Amniotic epithelial cell (primary cell): Measurements from ENCODE around the gene PWWP2B.

Experiments
- DNase-seq: peaks from one replicate; pipeline ENCODE4 v3.0.0-alpha.2; 2010; ENCODE audit warnings: low read depth

Gene PWWP2B

DNA sequence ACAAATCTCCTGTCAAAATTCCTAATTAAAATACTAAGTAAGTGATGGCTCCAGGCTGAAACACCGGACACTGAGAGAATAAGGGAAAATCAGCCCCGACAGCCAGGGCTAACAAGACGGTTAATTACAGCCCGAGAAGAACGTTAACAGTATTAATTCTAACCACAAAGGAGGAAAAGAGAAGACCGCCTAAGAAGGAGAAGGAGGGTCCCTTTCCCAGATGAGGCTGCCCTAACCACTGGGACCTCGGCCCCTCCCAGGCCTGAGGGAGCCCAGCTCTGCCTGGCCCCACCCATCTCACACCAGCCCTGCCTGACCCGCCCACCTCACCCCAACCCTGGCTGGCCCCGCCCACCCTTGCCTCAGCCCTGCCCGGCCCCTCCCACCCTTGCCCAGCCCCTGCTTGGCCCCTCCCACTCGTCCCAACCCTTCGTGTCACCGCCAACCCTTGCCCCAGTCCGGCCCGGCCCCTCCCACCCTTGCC is 51.3 kb downstream of the PWWP2B start:
- peak; percentile 67 for DNase-seq

DNA sequence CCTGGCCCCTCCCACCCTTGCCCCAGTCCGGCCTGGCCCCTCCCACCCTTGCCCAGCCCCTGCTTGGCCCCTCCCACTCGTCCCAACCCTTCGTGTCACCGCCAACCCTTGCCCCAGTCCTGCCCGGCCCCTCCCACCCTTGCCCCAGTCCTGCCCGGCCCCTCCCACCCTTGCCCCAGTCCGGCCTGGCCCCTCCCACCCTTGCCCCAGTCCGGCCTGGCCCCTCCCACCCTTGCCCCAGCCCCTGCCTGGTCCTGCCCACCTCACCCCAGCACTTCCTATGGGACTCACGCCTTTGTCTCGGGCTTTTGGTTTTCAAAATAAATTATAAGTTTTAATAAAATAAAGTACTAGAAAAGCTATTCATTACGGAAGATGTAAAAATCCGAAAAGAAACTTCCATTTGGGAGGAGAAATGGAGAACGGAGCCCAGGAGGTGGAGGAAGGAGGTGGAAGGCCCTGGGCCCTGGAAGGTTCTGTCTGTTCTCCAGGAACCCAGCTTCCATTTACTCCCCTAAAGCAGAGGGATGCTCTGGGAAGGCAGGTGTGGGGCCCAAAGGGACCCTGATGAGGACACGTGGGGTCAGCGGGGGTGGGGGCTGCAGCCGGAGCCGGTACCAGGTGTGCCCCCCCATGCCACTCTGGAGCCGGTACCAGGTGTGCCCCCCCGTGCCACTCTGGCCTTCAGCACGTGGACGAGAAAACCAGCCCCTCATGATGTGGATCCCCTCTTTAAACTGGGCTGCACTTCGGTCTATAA is 52.2 kb downstream of the PWWP2B start:
- DNase-seq: peak; percentile 7

DNA sequence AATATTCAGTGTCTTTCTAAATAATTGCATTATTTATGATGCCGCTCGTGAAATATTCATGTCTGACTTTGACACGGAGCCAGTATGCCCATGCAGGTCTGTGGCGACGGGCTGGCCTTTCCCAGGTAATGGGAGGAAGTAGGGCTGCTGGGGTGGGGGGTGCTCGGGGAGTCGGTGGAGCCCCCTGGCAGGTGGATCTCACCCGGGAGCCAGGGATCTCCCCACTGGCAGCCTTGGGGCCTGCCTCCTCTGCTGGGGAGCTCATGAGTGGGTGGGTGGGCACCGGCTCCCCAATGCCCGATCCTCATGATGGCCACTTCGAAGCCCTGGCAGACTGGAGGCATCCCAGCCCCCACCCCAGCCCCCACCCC is 52.8 kb downstream of the PWWP2B start:
- DNase-seq: no peak

DNA sequence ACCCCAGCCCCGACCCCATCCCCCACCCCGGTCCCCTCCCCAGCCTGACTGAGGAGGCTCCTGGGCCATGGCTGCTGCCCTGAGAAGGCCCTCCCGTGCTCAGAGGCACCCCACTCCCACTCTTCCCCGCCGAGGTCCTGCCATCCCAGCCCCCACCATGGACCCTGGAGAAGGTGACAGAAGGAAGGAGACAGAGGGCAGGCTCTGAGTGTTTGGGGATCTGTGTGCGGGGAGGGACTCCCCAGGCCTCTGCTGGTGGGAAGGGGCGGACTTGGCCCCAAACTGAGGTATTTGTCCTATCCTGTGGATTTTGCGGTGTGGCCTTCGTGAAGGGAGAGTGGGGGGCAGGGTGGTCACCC is 53.4 kb downstream of the PWWP2B start:
- no peak for DNase-seq

DNA sequence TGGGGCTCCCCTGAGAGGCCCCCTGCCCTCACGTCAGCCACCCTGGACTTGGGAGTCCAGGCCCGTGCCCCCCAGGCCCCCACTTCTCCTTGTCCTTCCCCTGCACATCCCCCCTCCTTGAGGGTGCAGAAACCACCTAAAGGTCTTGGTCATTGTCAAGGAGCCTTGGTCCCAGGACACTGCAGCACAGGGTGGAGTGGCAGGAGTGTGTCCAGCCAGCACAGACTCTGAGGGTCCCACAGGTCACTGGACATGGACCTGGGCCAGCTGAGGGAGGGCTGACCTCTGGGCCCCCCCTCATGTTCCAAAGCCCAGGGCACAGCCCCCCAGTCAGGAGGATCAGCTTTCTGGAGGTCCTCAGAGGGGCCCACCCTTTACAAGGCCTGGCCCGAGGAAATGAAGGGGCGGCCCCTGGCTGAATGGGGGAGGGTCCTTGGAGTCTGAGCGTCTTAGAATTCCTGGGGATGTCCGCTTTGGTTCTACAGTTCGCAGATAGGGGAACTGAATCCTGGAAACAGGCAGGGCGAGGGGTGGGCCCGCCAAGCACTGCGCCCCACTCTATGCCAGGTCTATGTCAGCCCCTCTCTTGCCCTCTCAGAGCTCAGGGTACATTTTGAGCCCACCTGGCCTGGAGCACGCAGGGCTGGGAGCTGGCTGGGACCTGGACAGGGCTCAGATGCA is 54.0 kb downstream of the PWWP2B start:
- DNase-seq: no peak

DNA sequence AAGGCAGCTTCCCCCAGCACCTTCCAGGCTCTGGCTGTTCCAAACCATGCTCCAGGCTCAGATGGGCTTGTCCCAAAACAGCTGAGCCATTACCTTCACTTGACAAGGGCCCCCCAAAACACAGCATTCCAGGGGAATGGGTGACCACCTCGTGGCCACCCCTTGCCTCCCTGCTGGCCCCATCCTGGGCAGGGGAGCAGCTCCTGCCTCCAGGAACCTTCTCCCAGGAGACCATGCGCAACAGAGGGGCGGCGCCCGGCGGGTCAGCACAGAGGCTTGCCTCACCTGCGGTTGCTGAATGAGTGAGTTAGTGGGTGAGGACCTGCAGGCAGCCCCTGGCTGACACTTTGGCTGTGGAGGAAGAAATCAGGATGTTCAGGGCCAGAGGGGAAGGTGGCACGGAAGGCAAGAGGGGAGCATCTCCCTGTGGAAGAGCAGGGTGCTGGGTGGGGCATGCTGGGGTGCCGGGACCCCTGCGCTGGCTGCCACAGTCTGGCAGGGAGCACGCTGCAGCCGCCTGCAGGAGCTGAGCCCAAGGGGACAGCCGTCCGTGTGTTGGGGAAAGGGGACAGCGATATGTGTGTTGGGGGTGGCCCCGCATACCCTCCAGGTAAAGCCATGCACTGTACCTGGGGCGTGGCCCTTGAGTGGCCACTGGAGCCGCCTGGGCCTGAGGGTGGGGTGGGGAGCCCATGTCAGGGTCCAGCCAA is 54.7 kb downstream of the PWWP2B start:
- DNase-seq: no peak

DNA sequence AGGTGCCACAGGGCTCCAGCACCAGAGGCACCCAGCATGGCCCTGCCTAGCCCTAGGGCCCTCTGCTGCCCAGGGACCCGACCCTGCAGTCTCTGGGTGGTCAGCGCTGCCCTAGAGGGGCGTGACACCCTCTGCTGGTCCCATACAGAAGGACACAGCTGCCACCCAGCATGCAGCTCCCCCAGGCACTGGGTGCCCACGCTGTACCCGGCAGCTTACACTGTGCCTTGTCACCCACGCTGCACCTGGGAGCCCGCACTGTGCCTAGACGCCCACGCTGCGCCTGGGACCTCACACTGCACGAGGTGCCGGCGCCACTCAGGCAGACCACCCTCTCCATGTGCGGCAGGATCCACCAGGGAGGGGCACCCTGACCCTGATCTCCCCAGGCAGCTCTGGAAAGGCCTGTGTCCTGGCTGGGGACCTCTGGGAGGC is 55.2 kb downstream of the PWWP2B start:
- DNase-seq: no peak

DNA sequence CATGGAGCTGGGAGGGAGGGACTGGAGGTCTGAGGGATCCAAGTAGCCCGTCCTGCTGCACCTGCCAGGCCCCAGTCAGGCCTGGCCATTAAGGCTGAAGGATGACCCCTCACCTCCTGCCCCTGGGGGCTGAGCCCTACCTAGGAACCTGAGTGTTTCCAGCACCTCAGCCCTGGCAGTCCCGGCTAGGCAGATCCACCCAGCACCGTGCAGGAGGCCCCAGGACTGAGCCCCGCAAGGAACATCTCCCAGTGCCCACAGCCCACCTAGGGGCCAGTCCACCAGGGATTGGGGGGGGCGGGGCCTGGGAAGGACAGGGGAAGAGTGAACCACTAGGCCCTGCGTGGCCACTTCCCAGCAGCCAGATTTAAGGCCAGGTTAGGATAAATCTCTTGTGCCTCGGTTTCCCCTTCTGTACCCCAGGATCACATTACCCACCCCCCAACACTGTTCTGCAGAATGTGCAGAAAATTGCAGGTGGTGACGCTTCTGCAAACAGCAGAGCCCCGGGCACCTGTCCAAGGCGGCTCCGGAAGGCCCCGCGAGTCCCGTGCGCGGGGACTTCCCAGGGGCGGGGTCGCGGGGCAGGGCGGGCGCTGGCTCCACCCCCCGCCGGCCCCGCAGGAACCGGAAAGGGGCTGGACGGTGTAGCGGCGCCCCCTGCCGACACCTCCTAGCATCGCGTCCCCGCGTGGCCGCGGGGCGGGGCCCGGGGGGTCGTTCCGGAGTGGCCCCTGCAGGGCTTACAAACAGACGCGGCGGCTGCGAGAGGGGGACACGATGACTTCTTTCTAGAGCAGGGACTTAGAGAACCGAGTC is 55.9 kb downstream of the PWWP2B start:
- peak; percentile 37 for DNase-seq

DNA sequence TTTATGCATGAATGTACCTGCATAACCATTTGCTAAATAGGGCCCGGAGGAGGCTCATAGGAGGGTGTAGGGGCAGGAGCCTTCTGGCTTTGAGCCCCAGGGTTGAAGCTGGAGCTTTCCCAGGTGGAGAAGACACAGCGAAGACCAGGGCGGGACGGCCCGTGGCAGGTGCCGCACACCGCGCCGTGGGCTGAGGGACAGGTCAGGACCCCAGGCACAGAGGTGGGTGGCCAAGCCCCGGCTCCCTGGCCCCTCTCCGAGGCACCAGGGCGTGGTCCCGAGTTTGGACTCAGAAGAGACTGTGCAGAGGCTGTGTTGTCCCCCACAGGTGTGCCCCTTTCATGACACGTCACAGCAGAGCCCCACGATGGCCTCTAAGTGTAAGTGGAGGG is 56.5 kb downstream of the PWWP2B start:
- no peak for DNase-seq

DNA sequence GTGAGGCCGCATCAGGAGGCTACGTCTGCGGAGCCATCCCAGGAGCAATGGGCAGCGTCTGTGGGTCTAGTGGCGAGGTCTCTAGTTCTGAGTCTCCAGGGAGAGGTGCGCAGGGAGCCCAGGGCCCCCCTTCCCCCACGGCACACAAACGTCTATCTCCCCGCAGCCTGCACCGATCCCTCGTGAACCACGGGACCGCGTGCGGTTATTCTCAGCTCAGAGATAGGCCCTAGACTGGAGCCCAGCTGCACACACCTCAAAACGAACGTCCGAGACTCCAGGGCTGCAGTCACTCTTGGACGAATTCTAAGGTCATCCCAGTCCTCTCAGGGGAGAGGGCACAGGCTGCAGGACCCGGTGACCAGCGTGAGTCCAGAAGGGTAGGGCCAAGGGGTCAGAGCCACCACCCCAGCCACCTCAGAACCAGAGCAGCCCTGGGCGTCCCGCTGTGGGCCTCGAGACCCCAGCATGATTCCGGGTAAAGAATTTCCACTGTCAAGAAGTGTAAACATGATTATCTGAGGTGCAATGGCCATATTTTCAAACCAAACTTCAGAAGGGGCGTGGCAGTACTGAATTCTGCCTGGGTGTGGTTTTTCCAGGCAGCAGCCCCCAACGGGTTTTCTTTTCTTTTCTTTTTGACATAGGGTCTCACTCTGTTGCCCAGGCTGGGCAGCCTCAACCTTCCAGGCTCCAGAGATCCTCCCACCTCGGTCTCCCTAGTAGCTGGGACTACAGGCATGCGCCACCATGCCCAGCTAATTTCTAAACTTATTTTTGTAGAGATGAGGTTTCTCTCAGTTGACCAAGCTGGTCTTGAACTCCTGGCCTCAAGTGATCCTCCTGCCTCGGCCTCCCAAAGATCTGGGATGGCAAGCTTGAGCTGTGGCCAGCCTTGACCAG is 57.5 kb downstream of the PWWP2B start:
- DNase-seq: no peak

DNA sequence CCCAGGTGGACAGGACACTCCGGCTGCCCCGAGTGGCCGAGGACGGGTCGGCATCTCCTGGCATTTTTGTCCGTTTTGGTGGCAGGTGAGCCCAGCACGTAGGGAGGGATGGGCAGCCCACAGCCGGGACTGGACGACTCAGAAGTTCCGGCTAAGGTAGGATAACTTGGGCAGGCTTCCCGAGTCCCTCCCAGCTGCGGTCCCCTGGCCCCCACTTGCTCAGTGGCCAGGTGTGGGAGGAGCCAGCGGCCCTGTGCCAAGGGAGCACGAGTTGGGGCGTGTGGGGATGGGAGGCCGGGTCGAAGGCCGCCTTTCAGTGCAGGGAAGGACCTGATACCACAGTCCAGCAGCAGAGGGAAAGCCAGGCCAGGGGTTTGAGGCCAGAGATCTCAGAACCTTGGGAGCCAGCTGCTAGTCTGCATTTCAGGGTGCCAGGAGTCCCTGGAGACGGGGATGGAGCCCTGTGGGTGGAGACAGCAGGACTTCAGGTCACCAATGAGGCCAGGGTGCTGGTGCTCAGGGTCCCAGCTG is 58.5 kb downstream of the PWWP2B start:
- DNase-seq: no peak

DNA sequence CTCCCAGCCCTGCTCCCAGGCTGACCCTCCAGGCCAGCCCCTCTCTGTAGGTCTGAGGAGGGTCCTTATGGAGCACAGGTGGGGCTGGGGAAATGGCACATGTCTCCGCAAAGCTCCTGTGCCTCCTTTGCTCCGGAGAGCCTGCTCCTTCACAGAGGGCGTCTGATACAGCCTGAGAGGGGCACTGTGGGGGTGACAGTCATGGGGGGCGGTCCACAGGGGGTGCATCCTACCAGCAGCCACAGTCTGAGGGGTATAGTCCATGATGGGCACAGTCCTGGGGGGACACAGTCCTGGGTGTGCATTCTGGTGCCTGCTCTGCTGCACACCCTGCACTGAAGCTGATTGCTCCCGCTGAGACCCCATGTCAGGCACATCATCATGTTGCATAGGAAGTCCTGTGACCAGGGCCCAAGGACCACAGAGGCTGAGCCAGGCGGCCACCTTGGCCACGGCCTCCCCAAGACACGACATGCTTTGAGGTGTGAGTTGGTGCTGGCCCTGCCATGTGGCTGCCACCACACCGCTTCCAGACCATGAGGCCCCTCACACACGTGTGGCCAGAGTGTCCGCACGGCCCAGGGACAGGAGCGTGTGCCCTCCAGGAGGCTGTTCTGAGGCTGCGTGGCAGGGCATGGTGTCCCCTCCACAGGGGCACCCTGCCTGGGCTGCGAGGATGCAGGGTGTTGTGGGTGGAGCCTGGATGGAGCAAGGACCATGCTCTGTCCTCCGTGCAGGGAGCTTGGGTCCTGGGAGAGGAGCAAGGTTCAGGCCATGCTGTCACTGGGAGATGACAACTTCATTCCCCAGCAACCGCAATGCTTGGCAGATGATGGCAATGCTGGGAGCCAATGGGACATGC is 59.2 kb downstream of the PWWP2B start:
- DNase-seq: no peak

DNA sequence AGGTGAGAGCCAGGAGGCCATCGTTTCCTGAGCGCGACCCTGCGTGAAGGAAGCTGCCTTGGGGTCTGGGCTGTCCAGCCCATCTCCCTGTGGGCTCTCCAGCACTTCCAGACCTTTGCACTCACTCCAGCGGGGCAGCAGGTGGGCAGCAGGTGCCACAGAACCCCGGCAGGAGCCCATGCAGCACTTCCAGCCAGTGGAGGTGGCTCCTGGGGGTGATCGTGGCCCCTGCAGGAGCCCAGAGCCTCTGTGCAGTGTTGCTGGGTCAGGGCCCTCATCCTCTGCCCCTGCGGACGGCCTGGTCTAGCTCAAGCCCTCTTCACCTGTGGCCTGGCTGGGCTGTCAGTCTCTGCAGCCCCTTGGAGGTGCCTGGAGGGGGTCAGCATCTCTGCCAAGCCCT is 59.9 kb downstream of the PWWP2B start:
- no peak for DNase-seq

DNA sequence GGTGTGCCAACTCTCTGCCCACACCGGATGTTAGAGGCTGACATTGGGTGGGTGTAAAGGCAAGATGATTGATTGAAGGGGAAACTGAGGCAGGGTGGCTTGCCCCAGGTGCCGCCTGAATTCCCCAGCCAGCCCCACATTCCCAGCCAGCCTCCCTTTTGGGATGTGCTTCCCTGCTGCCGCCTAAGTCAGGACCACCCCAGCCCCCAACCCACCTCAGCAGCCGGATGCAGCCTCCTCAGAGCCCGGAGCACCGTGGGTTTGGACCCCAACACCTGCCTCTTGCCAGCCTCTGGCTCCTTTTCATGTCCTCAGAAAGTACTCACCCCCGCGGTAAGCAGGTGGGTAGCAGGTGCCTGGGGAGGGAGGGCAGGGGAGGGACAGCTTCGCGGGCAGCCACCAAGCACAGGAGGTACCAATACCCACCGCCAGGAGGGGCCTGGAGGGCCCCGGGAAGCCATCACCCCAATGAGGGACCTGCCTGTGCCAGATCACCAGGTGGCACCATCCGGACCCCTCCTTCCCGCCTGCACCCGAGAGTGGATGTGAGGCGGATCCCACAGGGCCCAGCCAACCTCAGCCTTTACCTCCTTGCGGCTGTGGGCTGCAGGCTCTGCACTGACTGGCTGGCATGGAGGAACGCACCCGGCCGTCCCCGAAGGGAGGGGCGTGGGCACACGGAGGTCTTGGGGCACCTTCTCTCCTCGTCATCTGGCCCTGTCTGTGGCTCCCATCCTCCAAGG is 60.5 kb downstream of the PWWP2B start:
- no peak for DNase-seq

DNA sequence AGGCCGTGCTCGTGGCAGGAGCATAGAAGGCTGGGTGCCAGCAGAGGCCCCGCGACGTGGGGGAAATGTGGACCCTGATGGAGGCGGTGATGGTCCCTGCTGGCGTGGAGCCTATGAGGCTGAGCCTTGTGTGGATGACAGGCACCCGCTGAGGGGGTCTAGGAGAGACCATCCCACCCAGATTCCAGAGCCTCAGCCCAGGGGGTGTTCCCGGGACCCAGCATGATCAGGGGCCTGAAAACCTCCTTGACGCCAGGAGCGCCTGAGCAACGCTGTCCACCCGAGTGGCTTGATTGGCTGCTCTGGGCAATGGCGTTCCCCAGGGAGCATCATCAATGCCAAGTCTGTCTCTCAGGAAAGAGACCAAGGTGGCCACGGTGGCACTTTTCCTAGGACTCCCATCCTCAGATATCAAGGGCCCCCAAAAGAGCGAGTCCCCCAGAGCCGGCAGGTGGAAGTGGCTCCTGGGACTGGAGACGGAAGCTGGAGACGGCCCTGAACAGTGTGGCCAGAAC is 61.1 kb downstream of the PWWP2B start:
- DNase-seq: no peak

DNA sequence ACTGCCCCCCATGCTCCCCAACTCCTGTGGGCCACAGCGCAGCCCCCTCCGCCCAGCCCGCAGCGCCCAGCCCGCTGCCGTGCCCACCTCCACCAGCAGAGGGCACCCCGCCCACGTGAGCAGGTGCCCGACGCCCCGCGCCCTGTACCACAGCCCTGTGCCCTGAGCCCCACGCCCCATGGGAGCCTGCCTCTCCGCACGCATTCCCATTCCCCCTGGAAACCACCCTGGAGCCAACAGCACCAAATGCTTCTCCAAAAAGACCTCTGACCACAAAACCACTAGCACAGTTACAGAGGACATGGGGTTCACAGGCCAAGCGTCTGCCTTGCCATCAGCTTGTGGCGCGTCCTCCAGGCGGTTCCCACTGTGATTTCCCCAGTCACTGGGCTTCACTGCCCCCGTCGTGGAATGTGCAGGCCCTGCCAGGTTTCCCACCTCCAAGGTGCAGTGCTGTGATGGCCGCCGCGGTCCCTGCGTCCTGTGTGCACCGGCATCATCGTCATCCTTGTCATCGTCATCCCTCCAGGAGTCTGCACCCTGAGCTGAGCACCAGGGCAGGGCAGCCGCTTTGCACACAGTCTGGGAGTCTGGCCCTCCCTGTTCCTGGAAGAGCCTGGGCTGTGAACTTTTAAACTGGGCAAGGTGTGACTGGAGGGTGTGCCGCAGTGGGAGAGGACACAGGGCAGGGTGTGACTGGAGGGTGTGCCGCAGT is 61.7 kb downstream of the PWWP2B start:
- no peak for DNase-seq

DNA sequence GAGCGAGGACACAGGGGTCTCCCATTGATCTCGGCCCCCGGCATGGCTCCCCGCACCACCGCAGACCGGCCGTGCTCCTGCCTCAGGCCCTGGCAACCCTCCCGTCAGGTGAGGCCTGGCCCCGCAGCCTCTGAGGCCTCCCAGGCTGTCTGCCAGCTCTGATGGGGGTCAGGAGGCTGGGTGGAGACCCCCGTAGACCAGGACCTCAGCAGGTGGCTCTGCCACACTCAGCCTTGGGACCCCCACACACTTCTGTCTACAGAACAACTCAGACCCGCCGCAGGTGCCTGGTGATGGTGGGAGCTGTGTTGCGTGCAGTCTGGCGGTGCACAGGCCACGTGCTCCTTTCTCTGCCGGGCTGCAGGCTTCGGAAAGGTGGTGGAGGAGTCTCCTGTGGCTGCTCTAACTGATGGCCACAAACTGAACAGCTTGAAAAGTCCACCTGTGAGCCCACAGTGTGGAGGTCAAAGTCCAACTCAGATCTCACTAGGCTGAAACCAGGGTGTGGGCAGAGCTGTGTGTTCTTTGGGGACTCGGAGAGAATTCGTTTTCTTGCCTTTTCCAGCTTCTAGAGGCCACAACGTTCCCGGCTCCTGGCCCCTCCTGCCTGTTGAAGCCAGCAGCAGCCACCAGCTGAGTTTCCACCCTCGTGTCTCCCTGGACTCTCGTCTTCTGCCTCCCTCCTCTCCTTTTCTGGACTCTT is 62.5 kb downstream of the PWWP2B start:
- no peak for DNase-seq

DNA sequence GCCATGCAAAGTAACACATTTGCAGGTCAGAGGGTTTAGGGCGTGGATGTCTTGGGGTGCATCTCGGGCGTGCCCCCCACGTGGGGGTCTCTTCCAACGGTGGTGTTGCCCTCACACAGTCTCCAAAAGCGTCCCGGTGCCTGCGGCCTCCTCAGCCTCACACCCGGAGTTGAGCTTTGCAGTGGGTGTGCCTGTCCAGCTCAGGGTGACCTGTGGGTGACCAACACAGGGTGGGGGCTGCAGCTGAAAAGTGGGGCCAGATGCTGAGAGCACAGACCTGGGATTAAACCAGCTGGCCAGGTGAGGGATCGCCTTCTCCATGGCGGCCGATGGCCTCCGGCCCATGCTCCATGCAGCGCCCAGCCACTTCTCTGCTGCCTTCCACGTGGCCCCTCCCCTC is 63.1 kb downstream of the PWWP2B start:
- no peak for DNase-seq
